Prostate gland (tissue), 2 donors: Measurements from ENCODE around the gene NTNG2.

Source experiments
- CTCF ChIP-seq, 4 experiments: fragments of 200-600 bp in 2 of 4; fragments of 450-650 bp in 2 of 4; sonication (generic) in 2 of 4; IDR thresholded peaks; 1 replicate in 3 of 4; 2 replicates in 1 of 4; pipeline ENCODE4 v1.5.1; 2016 to 2019; ENCODE audit warnings: antibody characterized with exemption in 4 of 4, mild to moderate bottlenecking in 2 of 4, moderate library complexity in 2 of 4
- POLR2A ChIP-seq: fragments of 450-650 bp; IDR thresholded peaks from one replicate; pipeline ENCODE4 v1.6.1; 2016; ENCODE audit warnings: antibody characterized with exemption, mild to moderate bottlenecking
- POLR2AphosphoS5 ChIP-seq: sonication (generic); formaldehyde crosslinking; IDR thresholded peaks from one replicate; pipeline ENCODE4 v1.6.1; 2017; ENCODE audit warnings: antibody characterized with exemption

- no peak for TF ChIP-seq POLR2A
- no peak for TF ChIP-seq CTCF (IDR thresholded peaks at IDR 0.05)
- TF ChIP-seq POLR2AphosphoS5, result no peak
Measured at GRCh38 chr9:132194508-132194907, 32.6 kb downstream of the NTNG2 start.
